ENCODE data around the gene GET3. TPM values are rescaled to one million over a fixed set of nuclear protein-coding genes. Genes with fewer than 3 reads are reported as not detected.
A peak's percentile ranks its signal among the peaks of the same experiment; 100 is the strongest.

GET3 gene
- total and polyA plus RNA-seq, 2 of the 13 experiments (the other 11 are each of a cell fraction or from before 2014, with no cell fraction given): 57.7 to 59.4 TPM

GRCh38 chr19:12736995-12737834 lies at the start of gene GET3 (continued):
- TF ChIP-seq MAX (IDR thresholded peaks at IDR 0.05) (peak; percentile 92), FLYWCH1 (CRISPR knock-in tag; IDR thresholded peaks at IDR 0.05) (no peak), ZNF180 (CRISPR knock-in tag; IDR thresholded peaks at IDR 0.05; ENCODE audit: borderline replicate concordance, low read depth) (no peak), ZNF580 (CRISPR knock-in tag; IDR thresholded peaks at IDR 0.05; ENCODE audit: borderline replicate concordance, low read depth) (no peak), MXD1 (CRISPR knock-in tag; IDR thresholded peaks at IDR 0.05) (0 out of 2 replicates have a peak, but pooled peaks have one; percentile 33), ZNF143 (CRISPR knock-in tag; IDR thresholded peaks at IDR 0.05) (no peak), ZNF451 (CRISPR knock-in tag; IDR thresholded peaks at IDR 0.05) (no peak), MEIS1 (CRISPR knock-in tag; IDR thresholded peaks at IDR 0.05; ENCODE audit: borderline replicate concordance) (no peak), AKAP8 (CRISPR knock-in tag; IDR thresholded peaks at IDR 0.05) (no peak), HDAC1 (CRISPR knock-in tag; IDR thresholded peaks at IDR 0.05) (peak; percentile 97), ZNF253 (CRISPR knock-in tag; IDR thresholded peaks at IDR 0.05; ENCODE audit: borderline replicate concordance) (no peak), SNAPC5 (CRISPR knock-in tag; IDR thresholded peaks at IDR 0.05; ENCODE audit: borderline replicate concordance) (0 out of 2 replicates have a peak, but pooled peaks have one; percentile 57), ZNF646 (CRISPR knock-in tag; IDR thresholded peaks at IDR 0.05) (no peak), BCL3 (CRISPR knock-in tag; IDR thresholded peaks at IDR 0.05) (no peak; the same call in 1 of the 2 replicates), ZBTB46 (CRISPR knock-in tag; IDR thresholded peaks at IDR 0.05; ENCODE audit: borderline replicate concordance) (no peak), SIX1 (CRISPR knock-in tag; IDR thresholded peaks at IDR 0.05; ENCODE audit: borderline replicate concordance) (no peak), PAX8 (CRISPR knock-in tag; IDR thresholded peaks at IDR 0.05; ENCODE audit: borderline replicate concordance) (no peak)

Data from HepG2 (cell line).